ENCODE results near the gene FZR1.

- no peak for TF ChIP-seq CTCF (IDR thresholded peaks at IDR 0.05 in 4 of 5, conservative IDR thresholded peaks at IDR 0.05 in 1 of 5)
- TF ChIP-seq POLR2A (IDR thresholded peaks at IDR 0.05) = no peak
Observed at GRCh38 chr19:3456925-3457527, 49.1 kb upstream of the FZR1 start.

Measured in gastrocnemius medialis (tissue), 4 donors.